OCI-LY3 (cell line): ENCODE data around the gene DPYSL3.

Experiments used
- H2AFZ ChIP-seq: fragments of 200-600, 300-600 bp; shearing (Covaris generic); 2 replicates; pipeline ENCODE4 v1.6.0; 2014; ENCODE audit warnings: antibody characterized with exemption, low read depth, low read length
- H3K27ac ChIP-seq: fragments of 200-600, 300-600 bp; sonication (generic); 2 replicates; pipeline ENCODE4 v1.5.1; 2014; ENCODE audit warnings: mild to moderate bottlenecking, low read length, moderate library complexity, mixed read lengths
- H3K27me3 ChIP-seq: fragments of 200-600, 300-600 bp; sonication (generic); 2 replicates; pipeline ENCODE4 v1.6.1; 2014; ENCODE audit warnings: low read depth, low read length, mixed read lengths
- H3K36me3 ChIP-seq: fragments of 200-600, 300-600 bp; sonication (generic); replicated peaks from 2 replicates; pipeline ENCODE3; 2014; ENCODE audit warnings: low read depth, low read length, mixed read lengths
- H3K4me1 ChIP-seq: fragments of 300-600, 200-600 bp; sonication (generic); 2 replicates; pipeline ENCODE4 v1.6.1; 2014; ENCODE audit warnings: low read length, mixed read lengths
- H3K4me2 ChIP-seq: fragments of 200-600, 300-600 bp; sonication (generic); 2 replicates; pipeline ENCODE4 v1.6.1; 2014; ENCODE audit warnings: low read length, mixed read lengths
- H3K4me3 ChIP-seq: fragments of 300-600, 200-600 bp; sonication (generic); 2 replicates; pipeline ENCODE4 v1.5.1; 2014; ENCODE audit warnings: antibody characterized with exemption, mild to moderate bottlenecking, low read length, moderate library complexity
- H3K79me2 ChIP-seq: fragments of 300-600, 200-600 bp; shearing (Covaris generic); 2 replicates; pipeline ENCODE4 v1.6.1; 2014; ENCODE audit warnings: mild to moderate bottlenecking, low read length, mixed read lengths
- H3K9ac ChIP-seq: fragments of 300-600, 200-600 bp; shearing (Covaris generic); 2 replicates; pipeline ENCODE4 v1.6.0; 2014; ENCODE audit warnings: mild to moderate bottlenecking, low read length, moderate library complexity
- H3K9me3 ChIP-seq: fragments of 200-600, 300-600 bp; shearing (Covaris generic); 2 replicates; pipeline ENCODE4 v1.6.1; 2014; ENCODE audit warnings: low read length, mixed read lengths; ENCODE audit not compliant: insufficient read depth
- H4K20me1 ChIP-seq: fragments of 200-600, 300-600 bp; sonication (generic); 2 replicates; pipeline ENCODE4 v1.6.1; 2016; ENCODE audit warnings: low read length, mixed read lengths; ENCODE audit not compliant: insufficient read depth
- CTCF ChIP-seq: fragments of 200-600, 300-600 bp; sonication (generic); IDR thresholded peaks from 2 replicates; pipeline ENCODE4 v1.5.1; 2014; ENCODE audit warnings: antibody characterized with exemption, low read length, low read depth
- EZH2phosphoT487 ChIP-seq: fragments of 200-600 bp; shearing (Covaris generic); IDR thresholded peaks from 2 replicates; pipeline ENCODE4 v1.6.1; 2018; ENCODE audit warnings: antibody characterized with exemption, mixed run types, low read depth

The DPYSL3 gene

GRCh38 chr5:147454996-147455677 lies 54.7 kb downstream of the DPYSL3 start:
- no peaks in the 10 kb centered on the region for H3K27me3 ChIP-seq
- no peaks in the 10 kb centered on the region for H3K36me3 ChIP-seq
- H3K4me3 ChIP-seq, result no peak overlapping the region
- no peaks in the 10 kb centered on the region for H4K20me1 ChIP-seq
- H3K79me2 ChIP-seq, result no peaks in the 10 kb centered on the region
- no peak overlapping the region for H3K9ac ChIP-seq
- no peak overlapping the region for H2AFZ ChIP-seq
- TF ChIP-seq CTCF, result no peak
- TF ChIP-seq EZH2phosphoT487, result no peak
- H3K27ac ChIP-seq, result no peak overlapping the region
- no peak overlapping the region for H3K4me2 ChIP-seq
- H3K4me1 ChIP-seq, result no peaks in the 10 kb centered on the region
- H3K9me3 ChIP-seq, result no peaks in the 10 kb centered on the region

- Histone ChIP-seq H4K20me1 (no peaks in the 10 kb centered on the region), H3K9me3 (no peaks in the 10 kb centered on the region), H3K9ac (no peak overlapping the region), H3K4me3 (no peak overlapping the region), H3K4me2 (no peak overlapping the region), H3K36me3 (no peaks in the 10 kb centered on the region), H3K27me3 (no peaks in the 10 kb centered on the region), H3K4me1 (no peaks in the 10 kb centered on the region), H3K79me2 (no peaks in the 10 kb centered on the region), H3K27ac (no peak overlapping the region), H2AFZ (no peak overlapping the region)
- TF ChIP-seq EZH2phosphoT487, result no peak
- TF ChIP-seq CTCF, result no peak
Measured at GRCh38 chr5:147453875-147454814, 55.7 kb downstream of the DPYSL3 start.

- Histone ChIP-seq H3K79me2 (no peaks in the 10 kb centered on the region), H3K4me1 (no peaks in the 10 kb centered on the region), H3K27ac (no peak overlapping the region), H3K9ac (no peak overlapping the region), H4K20me1 (no peaks in the 10 kb centered on the region), H3K4me3 (no peak overlapping the region), H3K9me3 (no peaks in the 10 kb centered on the region), H2AFZ (no peak overlapping the region), H3K27me3 (no peaks in the 10 kb centered on the region), H3K4me2 (no peak overlapping the region), H3K36me3 (no peaks in the 10 kb centered on the region)
- TF ChIP-seq CTCF, result no peak
- no peak for TF ChIP-seq EZH2phosphoT487
Measured at GRCh38 chr5:147452165-147452811, 57.6 kb downstream of the DPYSL3 start.

GRCh38 chr5:147451193-147451592 lies 58.7 kb downstream of the DPYSL3 start:
- TF ChIP-seq CTCF, result no peak
- no peak for TF ChIP-seq EZH2phosphoT487
- H3K27me3 ChIP-seq, result no peaks in the 10 kb centered on the region
- no peak overlapping the region for H3K4me2 ChIP-seq
- H3K27ac ChIP-seq, result no peak overlapping the region
- no peaks in the 10 kb centered on the region for H3K9me3 ChIP-seq
- no peaks in the 10 kb centered on the region for H3K4me1 ChIP-seq
- H3K4me3 ChIP-seq, result no peak overlapping the region
- no peak overlapping the region for H2AFZ ChIP-seq
- H4K20me1 ChIP-seq, result no peaks in the 10 kb centered on the region
- H3K79me2 ChIP-seq, result no peaks in the 10 kb centered on the region
- no peak overlapping the region for H3K9ac ChIP-seq
- no peaks in the 10 kb centered on the region for H3K36me3 ChIP-seq
